NCI-H2081 treated with DMSO at 0.1 percent for 48 hours (cell line): ENCODE results near the gene ACSF3.
"Not testable (repeated sequence)": the region's sequence is repeated elsewhere in the genome, so short reads cannot be mapped to it uniquely, and the experiment has no call there.

ENCODE experiments used
- DNase-seq: peaks from one replicate; lab custom pipeline; 2025; lab: John Stamatoyannopoulos, UW

Gene ACSF3

DNA sequence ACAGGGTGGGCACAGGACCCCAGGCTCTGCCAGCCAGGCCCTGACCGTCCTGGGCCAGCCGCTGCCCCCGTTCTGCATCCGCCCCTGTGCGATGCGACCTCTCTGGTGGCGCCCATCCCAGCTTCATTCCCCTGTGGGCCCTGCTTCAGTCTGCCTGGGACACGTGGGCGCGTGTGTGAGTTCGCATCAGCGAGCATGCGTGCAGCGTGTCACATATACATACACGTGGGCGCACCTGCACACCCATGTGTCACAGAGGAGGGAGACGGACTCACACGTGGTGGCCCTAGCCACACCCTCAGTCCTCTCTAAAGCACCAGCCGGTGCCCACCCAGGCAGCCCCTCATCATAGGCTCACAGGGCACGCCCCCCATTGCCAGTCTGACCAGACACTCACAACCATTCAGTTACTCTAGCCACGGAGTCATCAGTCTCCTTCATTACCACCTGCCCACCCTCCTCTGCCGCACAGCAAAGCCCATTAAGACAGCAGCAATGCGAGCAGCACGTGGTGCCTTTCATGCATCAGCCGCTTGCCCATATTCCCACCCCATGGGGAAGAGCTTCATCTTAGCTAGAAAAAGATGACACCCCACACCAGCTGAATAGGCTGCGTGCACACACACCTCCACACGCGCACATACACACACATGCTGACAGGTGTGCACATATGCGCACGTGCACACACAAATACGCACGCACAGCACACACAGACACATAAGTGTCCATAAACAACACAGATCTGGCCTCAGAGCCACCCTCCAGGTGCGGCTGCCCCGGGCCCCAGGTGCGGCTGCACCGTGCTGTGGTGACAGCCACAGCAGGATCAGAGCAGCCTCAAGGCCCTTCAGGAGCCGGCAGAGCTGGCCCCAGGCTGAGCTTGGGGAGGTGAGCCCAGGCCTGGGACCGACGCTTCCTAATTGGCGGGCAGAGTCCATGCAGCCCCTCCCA is 68.4 kb downstream of the ACSF3 start:
- DNase-seq: no peak

DNA sequence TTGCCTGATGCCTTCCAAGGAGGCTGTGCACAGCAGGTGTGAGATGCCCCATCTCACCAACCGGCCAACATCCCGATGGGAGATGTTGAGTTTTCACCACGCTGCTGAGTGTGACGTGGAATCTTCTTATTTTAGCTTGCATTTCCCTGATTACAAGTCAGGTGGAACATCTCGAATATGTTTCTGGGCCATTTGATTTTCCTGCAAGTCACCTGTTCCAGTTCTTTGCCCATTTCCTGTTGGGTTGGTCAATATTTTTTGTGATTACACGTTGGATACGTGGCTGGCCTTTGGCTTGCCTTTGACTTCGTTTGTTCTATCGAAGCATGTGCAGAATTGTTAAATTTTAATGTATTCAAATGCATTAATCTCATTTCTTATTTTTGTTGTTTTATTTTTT is 69.6 kb downstream of the ACSF3 start:
- DNase-seq: no peak

DNA sequence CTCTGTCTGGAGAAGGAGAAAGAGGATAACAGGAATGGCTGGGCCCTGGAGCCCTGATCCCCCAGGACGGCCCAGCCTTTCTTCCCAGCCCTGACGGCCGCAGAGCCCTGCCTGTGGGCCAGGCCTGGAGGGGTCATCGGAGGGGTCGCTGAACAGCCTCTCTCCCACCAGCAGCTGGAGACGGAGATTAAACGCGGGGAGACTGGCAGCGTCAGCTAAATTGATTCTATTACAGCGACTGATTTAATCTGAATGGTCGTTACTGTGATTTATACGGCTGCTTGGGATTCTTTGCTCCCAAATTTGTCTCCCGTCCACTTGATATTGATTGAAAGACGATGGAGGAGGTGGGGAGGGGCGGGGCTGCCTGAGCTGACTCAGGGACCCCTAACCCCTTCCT is 70.8 kb downstream of the ACSF3 start:
- no peak for DNase-seq

DNA sequence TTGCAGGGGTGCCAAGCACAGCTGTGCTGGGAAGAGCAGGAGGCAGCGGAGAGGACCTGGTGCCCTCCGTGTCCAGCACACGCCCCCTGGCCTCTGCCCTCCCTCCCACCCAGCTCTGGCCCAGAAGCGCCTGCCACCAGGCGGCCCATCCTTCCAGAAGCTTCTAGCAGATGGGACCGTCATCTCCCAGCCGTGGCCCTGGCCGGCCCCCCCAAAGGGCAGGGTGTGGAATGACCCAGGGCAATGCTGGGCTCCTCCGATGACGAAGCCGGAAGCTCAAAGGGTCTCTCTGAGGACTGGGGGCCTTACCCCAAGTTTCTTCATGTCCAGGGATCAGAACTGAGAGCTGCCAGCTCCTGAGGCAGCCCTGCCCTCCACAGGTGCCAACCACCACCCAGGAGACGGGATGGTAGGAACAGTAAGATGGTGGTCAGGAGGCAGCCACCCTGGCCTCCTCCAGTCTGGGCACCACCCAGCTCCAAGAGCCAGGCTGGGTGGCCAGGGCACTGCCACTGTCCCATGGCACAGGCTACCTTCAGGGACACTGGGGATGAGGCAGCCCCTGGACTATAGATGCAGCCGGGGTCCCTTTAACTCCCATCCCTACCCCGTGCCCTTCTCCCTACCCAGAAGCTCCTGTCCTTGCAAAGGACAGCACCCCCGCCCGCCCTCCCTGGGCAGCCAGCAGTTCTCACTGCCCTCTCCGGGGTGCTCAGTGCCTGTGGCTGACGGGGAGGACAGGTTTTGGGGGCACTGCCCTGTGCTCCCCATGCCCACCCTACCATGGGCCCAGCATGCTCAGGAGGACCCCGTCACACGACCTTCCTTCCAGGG is 71.4 kb downstream of the ACSF3 start:
- no peak for DNase-seq

DNA sequence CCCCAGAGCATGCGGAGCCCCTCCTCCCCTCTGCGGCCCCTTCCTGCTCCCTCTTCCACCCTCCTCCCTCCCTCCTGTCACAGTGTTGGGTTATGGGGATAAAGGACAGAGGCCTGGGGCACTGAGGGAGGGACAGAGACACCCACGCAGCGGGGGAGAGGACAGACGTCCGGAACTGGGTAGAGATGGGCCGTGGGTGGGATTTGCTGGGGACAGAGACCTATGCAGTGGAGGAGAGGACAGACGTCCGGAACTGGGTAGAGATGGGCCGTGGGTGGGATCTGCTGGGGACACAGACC is 72.0 kb downstream of the ACSF3 start:
- DNase-seq: not testable (repeated sequence)

DNA sequence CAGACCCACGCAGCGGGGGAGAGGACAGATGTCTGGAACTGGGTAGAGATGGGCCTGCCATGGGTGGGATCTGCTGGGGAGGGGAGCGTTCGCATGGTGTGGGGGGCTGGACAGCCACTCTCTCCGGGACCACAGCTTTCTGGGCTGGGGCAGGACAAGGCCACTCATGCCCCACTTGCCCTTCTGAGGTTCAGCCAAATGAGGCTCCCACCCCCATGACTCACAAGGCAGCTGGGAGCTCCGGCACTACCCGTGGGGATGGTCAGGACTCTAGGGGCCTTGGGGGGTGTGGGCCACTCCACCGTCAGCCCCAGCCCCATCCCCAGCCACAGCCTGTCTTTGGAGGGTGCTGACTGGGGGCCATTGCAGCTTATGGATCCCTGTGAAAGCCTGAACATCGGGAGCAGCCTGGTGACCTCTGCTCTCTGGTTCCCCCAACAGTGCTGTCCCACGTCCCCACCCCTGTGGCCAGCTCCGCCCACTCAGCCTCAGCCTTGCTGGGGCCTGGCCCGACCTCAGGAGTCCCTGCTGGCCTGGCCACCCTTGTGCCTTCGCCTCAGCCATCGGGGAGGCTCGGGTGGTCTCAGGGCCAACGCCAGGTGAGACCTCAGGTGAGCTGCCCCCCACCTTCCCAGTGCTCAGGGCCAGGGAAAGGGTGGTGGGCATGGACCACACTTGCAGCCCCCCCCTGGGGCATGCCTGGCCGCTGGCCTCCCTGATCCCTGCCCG is 73.2 kb downstream of the ACSF3 start:
- no peak for DNase-seq

DNA sequence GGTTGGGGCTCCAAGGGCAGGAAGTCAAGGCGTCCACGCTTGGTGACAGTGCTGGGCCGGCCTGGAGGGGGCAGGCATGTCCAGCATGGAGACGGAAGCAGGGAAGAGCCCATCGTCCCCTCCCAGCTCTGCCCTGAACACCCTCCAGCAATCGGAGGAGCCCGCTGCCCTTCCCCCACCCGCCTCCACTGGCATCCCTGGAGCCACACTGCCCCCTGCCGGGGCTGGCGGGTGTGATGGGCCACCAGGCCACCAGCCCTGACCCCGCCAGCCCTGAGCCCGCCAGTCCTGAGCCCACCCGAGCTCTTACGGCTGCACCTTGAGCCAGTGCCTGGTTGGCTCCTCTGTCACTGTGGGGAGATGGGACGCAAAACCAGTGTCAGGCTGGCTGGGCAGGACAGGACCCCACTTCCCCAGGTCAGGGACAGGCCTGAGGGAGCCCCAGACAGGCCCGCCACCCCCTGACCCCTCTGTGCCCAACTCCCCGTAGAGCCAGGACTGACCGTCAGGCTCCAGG is 73.8 kb downstream of the ACSF3 start:
- no peak for DNase-seq

DNA sequence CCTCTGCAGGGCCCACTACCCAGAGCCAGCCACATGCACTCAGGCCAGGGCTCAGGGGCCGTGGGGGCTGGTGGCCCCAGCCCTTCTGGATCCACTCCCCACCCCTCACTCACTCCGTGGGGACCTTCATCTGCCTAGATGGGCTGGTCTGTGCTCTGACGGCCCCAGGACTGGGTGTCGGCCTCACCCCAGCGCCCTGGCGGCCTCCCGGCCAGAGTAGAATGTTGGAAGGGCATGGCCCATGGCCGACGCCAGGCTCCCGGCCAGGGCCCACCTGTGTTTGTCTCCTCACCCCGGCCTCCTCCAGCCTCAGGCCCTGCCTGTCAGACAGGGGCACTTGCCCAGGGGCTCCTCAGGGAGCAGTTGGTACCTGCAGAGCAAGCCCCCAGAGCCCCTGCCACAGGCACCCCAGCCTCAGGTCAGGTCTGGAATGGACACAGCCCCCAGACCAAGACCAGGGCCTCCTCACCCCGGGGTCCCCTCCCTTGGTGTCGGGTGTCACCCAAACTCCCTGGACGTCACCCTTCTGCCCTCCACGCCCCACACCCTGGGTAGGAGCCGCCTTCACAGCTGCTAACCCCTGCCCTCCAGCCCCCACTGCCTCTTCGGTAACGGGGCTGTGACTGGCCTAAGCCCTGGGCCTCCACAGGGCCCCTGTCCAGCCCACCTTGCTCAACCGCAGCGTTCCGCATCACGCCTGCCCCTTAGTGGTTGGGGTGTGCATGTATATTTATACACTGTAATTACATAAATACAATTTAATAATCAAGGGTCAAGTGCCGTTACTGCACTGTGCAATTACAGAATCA is 74.9 kb downstream of the ACSF3 start:
- DNase-seq: no peak

DNA sequence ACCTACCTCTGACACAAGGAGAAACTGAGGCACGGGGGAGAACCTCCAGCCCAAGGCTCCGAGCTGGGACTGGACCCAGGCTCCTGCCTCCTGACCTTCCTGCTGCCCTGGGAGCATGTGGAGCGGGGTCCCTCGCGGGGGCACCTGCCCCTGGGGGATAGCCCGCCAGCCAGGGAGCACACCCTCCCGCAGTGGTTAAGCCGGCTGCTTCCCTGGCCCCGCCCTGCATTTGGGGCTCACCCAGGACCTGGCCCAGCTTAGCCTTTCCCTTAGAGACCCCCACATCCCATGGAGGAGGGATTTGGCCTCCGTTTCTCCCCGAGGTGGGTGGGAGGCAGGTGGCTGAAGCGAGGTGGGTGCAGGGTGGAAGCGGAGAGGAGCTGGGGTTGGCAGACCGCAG is 76.1 kb downstream of the ACSF3 start:
- DNase-seq: no peak

DNA sequence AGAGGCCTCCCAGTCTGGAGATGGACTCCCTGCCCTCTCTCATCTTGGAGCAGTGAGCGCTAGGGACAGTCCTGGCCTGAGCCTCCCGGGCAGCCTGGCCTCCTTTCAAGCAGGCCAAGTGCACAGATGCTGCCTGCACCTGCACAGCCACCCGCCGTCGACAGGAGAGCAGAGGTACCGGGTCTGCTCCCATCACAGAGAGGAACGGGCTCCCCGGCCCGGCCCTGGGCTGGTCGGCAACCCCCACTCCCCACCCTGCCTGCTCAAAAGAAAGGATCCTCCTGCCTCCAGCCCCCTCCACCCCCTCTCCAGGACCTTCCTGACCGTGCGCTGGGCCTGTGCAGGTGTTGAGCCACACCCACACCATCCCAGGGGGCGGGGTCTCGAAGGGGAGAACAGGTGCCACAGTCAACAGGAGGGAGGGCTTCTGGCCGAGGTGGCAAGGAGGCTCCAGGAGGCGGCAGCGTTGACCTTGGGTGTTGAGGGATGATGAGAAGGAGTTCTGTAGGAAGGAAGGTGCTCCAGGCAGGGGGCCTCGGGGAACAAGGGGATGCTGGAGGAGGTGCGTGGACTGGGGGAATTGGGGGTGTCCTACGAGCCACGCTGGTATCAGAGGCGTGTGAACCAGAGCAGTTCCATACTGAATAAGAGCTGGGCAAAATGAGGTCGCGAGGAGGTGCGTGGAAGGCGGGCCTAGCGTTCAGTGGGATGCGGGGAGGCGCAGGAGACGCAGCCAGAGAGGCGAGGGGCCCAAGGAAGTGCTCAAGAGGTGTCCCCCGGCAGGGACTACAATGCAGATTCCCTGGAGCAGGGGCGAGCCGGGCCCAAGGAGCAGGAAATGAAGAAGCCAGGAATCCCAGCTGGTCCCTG is 76.9 kb downstream of the ACSF3 start:
- no peak for DNase-seq

DNA sequence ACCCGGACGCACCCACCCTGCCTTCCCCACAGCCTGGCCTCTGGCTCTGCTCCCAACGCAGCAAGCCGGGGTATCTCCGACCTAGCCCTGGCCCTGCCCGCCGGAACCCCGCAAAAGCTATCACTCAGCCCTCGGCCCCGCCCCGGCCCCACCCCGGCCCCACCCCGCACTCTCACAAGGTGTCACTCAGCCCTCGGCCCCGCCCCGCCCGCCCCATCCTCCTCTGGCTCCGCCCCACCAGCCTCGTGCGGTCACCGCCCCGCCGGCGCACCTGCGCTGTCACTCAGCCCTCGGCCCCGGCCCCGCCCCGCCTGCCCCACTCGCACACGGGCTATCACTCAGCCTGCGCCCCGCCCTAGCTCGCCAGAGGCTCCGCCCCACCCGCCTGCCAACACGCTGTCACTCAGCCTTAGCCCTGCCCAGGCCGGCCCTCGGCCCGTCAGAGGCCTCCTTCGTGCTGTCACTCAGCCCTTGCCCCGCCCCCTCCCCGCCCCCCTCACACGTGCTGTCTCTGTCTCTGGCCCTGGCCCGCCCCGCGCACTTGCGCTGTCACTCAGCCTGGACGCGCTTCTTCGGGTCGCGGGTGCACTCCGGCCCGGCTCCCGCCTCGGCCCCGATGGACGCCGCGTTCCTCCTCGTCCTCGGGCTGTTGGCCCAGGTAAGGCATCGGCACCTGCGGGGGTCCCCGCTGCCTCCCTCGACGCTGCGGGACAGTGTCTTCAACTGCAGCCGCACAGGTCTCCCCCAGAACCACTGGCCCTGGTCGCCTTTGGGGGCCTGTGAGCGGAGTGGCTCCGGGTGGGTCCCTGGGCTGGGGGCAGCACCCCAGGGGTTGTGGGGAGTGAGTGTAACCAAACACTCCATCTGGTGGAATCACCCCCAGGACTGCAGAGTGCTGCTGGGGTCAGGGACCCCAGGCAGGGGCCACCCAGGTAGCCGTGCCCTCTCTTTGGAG is 77.8 kb downstream of the ACSF3 start, which contains the start of gene CDH15:
Gene CDH15, plus strand, starts transcription at position 533 of the 955 bp plus-strand sequence. Its CDS starts 84 bp downstream, at position 617.
- DNase-seq: peak; percentile 35

DNA sequence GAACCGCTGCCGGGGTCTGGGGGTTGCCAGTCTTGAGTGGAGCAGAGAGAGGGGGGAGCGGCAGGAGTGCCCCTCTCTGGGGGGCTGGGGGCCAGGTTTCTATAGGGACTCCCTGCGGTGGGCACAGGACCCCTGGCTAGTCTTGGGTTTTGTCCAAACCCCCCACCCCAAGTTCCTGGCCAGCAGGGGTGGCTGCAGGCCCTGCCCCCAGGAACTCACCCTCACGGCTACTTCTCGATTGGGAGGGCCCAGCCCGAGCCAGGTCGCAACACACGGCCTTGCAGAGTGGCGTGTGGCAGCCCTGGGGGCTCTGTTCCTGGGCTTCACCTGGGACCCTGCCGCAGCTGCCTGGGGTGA is 78.5 kb downstream of the ACSF3 start:
- DNase-seq: no peak

DNA sequence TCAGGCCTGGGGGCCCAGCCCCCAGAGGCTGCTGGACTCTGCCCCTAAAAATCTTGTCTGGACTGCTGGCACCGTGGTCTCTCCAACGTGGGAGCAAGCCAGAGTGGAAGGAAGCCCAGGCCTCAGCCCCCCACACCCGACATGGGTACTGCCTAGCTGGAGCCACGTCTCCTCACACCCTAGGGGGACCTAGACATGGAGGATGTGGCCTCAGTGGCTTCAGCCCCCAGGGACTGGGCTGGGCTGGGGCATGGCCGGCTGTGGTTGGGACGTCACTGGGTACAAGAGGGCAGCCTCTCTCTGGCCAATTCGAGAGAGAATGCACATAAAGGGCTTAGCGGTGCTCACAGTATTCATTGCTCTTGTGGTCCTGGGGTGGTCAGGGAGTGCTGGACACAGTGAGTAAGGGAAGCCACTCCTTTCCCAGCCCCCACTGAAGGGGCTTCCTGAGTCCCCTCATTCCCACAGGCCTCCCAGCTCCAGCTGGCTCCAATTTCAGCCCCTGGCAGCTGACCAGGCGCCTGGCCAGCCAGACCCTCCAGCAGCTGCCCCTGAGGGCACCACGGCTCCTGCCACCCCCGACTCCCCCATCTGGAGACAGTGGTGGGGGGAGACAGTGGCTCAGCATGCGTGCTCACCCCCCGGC is 79.0 kb downstream of the ACSF3 start:
- DNase-seq: no peak

DNA sequence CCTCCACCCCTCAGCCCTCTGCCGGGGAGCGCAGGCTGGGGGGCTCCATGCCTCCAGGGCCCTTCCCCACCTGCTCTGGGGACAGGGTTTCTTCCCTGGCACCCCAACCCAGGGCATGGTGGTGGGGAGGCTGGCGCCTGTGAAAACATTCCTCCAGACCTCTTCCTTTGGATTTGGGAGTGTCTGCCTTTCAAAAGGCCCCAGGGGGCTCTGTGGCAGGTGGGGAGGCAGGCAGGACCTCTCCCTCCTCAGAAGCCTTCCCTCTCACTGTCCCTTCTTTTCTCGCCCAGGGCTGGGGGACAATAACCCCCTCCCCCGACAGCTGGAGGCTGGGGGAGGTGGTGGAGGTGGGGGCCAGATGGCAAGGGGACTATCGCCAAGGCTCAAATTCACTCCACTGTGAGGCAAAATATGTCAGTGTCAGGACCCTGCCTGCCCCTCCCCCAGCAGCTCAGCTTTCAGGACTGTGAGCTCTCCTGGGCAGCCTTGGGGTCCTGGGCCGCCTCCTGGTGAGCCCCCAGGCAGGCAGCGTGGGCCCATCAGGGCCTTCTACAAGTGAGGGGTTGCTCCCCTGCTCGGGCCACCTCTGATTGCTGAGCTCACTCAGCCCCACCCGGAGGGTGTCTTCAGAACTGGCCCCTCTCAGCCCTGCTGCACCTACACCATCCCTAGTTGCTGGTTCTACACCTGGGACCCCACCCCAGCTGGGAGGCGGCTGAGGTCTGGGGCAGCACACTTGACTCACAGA is 79.7 kb downstream of the ACSF3 start:
- no peak for DNase-seq

DNA sequence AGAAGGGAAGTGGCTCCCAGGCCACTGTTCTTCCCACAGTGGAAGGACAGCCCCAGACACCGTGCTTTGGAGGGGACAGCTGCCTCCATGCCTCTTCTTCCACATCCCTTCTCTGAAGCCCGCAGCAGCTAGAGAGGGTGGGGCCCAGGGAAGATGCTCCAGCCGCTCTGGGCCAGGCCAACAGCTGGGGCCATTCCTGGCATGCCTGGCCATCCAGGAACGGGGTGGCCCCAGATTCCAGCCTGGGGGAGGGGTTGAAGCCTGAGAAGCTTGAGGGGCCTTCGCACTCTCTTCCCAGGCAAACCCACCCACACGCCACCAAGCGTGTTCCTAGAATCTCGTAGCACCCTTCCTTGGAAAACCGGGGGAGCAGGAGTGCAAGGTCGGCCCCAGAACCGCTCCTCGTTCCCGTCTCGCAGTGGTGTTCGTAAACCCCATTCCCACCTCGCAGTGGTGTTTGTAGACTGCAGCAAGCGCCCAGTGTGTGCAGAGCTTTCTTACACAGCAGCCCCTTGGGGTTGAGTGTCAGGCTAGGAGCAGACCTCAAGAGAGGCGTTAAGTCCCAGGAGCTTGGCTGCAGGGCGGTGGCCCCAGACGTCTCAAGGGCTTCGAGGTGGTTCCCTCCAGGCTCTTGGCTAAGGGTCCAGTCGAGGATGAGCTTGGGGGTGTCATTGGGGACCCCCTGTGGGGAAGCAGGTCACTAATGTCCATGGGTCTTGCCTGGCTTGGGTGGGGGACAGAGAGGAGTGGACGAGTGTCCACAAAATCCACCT is 80.6 kb downstream of the ACSF3 start:
- DNase-seq: no peak

DNA sequence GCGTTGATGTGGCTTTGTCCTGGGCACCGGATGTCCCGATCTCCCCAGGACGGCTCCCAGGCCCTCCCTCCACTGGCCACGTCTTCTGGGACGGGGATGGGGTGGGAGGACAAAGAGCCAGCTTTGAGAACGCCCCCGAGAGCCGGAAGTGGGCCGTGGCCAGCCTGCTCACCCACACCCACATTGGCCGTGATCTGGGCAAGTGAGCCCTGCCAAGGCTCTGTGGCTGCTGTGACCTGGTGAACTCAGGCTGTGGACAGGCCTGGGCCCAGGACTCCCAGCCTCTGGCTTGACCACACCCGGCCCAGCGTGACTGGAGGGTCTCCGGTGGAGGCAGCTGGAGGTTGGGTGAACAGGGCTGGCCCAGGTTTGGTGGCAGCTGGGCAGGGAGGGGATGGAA is 81.2 kb downstream of the ACSF3 start:
- DNase-seq: no peak
